Naive thymus-derived CD4-positive, alpha-beta T cell (primary cell): Measurements from ENCODE around the gene LCN12. TPM values are rescaled to one million over a fixed set of nuclear protein-coding genes. Genes with fewer than 3 reads are reported as not detected.
A peak's percentile ranks its signal among the peaks of the same experiment; 100 is the strongest.

ENCODE experiments used
- ATAC-seq: fragments of 150-1000 bp; cut with Tn5 transposase; 2 replicates; pipeline ENCODE4 v1.10.0; 2021; ENCODE audit warnings: mild to moderate bottlenecking, moderate library complexity
- CTCF ChIA-PET: fragments of 350-600 bp; sonication (Branson Sonifier 250); formaldehyde crosslinking; loops from one replicate; lab custom pipeline; 2021; ENCODE audit warnings: antibody characterized with exemption; lab: Charles Lee
- POLR2A ChIA-PET: fragments of 350-600 bp; sonication (Branson Sonifier 250); formaldehyde crosslinking; loops from one replicate; lab custom pipeline; 2021; ENCODE audit warnings: antibody characterized with exemption, inconsistent platforms; lab: Charles Lee
- DNase-seq, 9 donors: peaks; one replicate each; pipeline versions ENCODE4 v3.0.0 to v3.0.0-alpha.2; 2020 to 2022; ENCODE audit warnings: mixed read lengths in 1 of 9
- H3K27ac ChIP-seq: one replicate; pipeline ENCODE4 v1.7.0; 2013; ENCODE audit warnings: mild to moderate bottlenecking, low read depth, low read length, moderate library complexity
- H3K27me3 ChIP-seq, 2 donors: one replicate each; pipeline ENCODE4 v1.7.0; 2013; ENCODE audit warnings: low read length in 2 of 2, mild to moderate bottlenecking in 2 of 2, moderate library complexity in 2 of 2; ENCODE audit not compliant: control insufficient read depth in 2 of 2, insufficient read depth in 2 of 2
- H3K36me3 ChIP-seq, 3 experiments: 1 replicate in 2 of 3; 2 replicates in 1 of 3; pipeline ENCODE4 v1.7.0; 2013; ENCODE audit warnings: low read length in 3 of 3, mild to moderate bottlenecking in 3 of 3, moderate library complexity in 1 of 3; ENCODE audit not compliant: insufficient read depth in 3 of 3, control insufficient read depth in 2 of 3
- H3K4me1 ChIP-seq, 2 donors: one replicate each; pipeline ENCODE4 v1.7.0; 2013; ENCODE audit warnings: low read length in 2 of 2, mild to moderate bottlenecking in 2 of 2, moderate library complexity in 1 of 2; ENCODE audit not compliant: control insufficient read depth in 2 of 2, insufficient read depth in 2 of 2
- H3K4me3 ChIP-seq: 2 replicates; pipeline ENCODE4 v1.7.0; 2013; ENCODE audit warnings: mild to moderate bottlenecking, low read length
- H3K9me3 ChIP-seq, 3 experiments: 1 replicate in 2 of 3; 2 replicates in 1 of 3; pipeline ENCODE4 v1.7.0; 2013; ENCODE audit warnings: low read length in 3 of 3; ENCODE audit not compliant: control insufficient read depth in 2 of 3
- H3K27ac Mint-ChIP-seq, 9 donors: one replicate each; pipeline ENCODE4 v1.8.0; 2020 to 2022; ENCODE audit warnings: mixed read lengths in 9 of 9, mild to moderate bottlenecking in 8 of 9, moderate library complexity in 5 of 9, inconsistent platforms in 2 of 9
- H3K27me3 Mint-ChIP-seq, 5 donors: one replicate each; pipeline ENCODE4 v1.8.0; 2021 to 2022; ENCODE audit warnings: mixed read lengths in 5 of 5, mild to moderate bottlenecking in 1 of 5
- H3K36me3 Mint-ChIP-seq, 5 donors: one replicate each; pipeline ENCODE4 v1.8.0; 2020 to 2022; ENCODE audit warnings: mixed read lengths in 5 of 5, mild to moderate bottlenecking in 3 of 5, inconsistent platforms in 1 of 5
- H3K4me1 Mint-ChIP-seq, 7 donors: one replicate each; pipeline ENCODE4 v1.8.0; 2020 to 2022; ENCODE audit warnings: mixed read lengths in 7 of 7, mild to moderate bottlenecking in 3 of 7, inconsistent platforms in 1 of 7
- H3K4me3 Mint-ChIP-seq, 10 donors: one replicate each; pipeline ENCODE4 v1.8.0; 2020 to 2022; ENCODE audit warnings: mild to moderate bottlenecking in 10 of 10, mixed read lengths in 10 of 10, moderate library complexity in 6 of 10, inconsistent platforms in 2 of 10
- H3K9me3 Mint-ChIP-seq, 11 donors: one replicate each; pipeline ENCODE4 v1.8.0; 2020 to 2022; ENCODE audit warnings: mixed read lengths in 11 of 11, mild to moderate bottlenecking in 4 of 11, inconsistent platforms in 1 of 11, moderate library complexity in 1 of 11
- intact Hi-C, 2 donors: fragments of 100-400 bp; cut with micrococcal nuclease; formaldehyde crosslinking; loops; one replicate each; pipeline ENCODE4 v1.15.1; 2023
- polyA plus RNA-seq, 2 donors: library from polyadenylated mRNA; unstranded; fragments of 300-500 nt; fragmentation: Illumina TruSeq; gene quantifications; one replicate each; pipeline ENCODE4 v1.2.3, GENCODE V29; 2021
- total RNA-seq, 6 experiments: library from RNA in 5 of 6; stranded (reverse) in 5 of 6; gene quantifications; 1 replicate in 5 of 6; 2 replicates in 1 of 6; pipeline ENCODE4 v1.2.3 and lab custom pipeline; 2021 to 2026

Gene LCN12
- total and polyA plus RNA-seq, 7 experiments from 2014 or later: 0.89 to 4.9 (median 2.6) TPM; not detected in 2

DNA sequence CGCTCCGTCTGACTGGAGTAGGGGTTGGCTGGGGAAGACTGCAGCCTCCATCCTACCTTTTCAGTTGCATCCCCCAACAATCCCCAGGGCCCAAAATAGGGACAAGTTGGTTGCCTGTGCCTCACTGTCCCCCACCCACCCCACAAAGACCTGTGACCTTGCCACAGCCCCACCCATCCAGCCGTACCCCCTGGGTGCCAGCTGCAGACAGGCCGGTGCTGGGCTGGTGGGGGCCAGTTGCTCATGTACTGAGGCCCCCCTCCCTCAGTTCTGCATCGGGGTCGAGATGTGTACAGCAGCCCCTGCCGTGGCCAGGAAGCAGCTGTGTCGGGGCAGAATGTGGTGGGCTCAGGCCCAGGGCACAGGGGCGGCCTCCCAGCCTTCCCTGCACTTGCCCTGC, 31.1 kb downstream of the LCN12 start:
- POLR2A ChIA-PET: no interaction called here
- no peak for DNase-seq
- Histone ChIP-seq H3K36me3 (no peaks in the 10 kb centered on the region), H3K4me1 (no peaks in the 10 kb centered on the region), H3K4me3 (no peak overlapping the region), H3K9me3 (no peaks in the 10 kb centered on the region), H3K27me3 (peaks cover 0 to 6% of the 10 kb centered on the region in 2 donors), H3K27ac (no peak overlapping the region)
- intact Hi-C loops: no loop called here
- H3K36me3 Mint-ChIP-seq: peaks cover 0 to 5% (median 3%) of the 10 kb centered on the region in 5 donors
- H3K4me3 Mint-ChIP-seq: no peak overlapping the region
- H3K27ac Mint-ChIP-seq: no peak overlapping the region
- H3K4me1 Mint-ChIP-seq: peaks cover 0 to 6% (median 5%) of the 10 kb centered on the region in 7 donors
- H3K27me3 Mint-ChIP-seq: peaks cover 17 to 37% (median 20%) of the 10 kb centered on the region in 5 donors
- no peak for ATAC-seq
- CTCF ChIA-PET: no interaction called here
- no peaks in the 10 kb centered on the region for H3K9me3 Mint-ChIP-seq

DNA sequence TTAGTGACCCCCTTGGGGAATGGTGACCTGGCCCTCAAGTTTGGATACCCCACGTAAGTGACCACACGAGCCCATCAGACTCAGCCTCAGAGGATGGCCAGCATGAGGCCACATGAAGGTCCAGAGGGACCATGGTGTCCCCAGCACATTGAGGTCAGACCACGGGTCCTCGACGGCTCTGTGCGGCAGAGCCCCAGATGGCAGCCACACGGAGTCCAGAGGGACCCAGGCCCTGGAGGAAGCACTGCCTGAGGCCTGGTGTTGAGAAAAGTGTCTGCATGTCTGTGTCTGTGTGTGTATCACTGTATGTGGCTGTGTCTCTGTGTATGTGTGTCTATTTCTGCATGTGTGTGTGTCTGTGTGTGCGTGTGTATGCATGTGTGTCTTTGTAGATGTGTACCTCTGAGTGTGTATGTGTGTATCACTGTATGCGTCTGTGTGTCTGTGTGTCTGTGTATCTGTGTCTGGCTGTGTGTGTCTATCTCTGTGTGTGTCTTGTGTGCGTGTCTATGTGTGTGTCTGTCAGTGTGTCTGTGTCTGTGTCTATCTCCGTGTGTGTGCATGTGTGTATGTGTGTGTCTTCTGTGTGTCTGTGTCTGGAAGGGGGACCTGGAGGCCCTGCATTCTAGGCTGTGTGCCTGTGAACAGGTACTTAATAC, 31.7 kb downstream of the LCN12 start:
- Mint-ChIP-seq H3K4me1 (peaks cover 0 to 6% (median 5%) of the 10 kb centered on the region in 7 donors), H3K27me3 (peaks cover 17 to 41% (median 20%) of the 10 kb centered on the region in 5 donors), H3K27ac (no peak overlapping the region), H3K9me3 (no peaks in the 10 kb centered on the region), H3K4me3 (peak overlapping the region in 3 of 10 donors; percentile 1 to 36 (median 33)), H3K36me3 (peaks cover 0 to 5% (median 3%) of the 10 kb centered on the region in 5 donors)
- Histone ChIP-seq H3K4me3 (no peak overlapping the region), H3K36me3 (no peaks in the 10 kb centered on the region), H3K4me1 (no peaks in the 10 kb centered on the region), H3K27me3 (peaks cover 0 to 6% of the 10 kb centered on the region in 2 donors), H3K9me3 (no peaks in the 10 kb centered on the region), H3K27ac (no peak overlapping the region)
- DNase-seq (no peak), ATAC-seq (no peak)
- POLR2A ChIA-PET: no interaction called here
- CTCF ChIA-PET: no interaction called here
- intact Hi-C loops: no loop called here

DNA sequence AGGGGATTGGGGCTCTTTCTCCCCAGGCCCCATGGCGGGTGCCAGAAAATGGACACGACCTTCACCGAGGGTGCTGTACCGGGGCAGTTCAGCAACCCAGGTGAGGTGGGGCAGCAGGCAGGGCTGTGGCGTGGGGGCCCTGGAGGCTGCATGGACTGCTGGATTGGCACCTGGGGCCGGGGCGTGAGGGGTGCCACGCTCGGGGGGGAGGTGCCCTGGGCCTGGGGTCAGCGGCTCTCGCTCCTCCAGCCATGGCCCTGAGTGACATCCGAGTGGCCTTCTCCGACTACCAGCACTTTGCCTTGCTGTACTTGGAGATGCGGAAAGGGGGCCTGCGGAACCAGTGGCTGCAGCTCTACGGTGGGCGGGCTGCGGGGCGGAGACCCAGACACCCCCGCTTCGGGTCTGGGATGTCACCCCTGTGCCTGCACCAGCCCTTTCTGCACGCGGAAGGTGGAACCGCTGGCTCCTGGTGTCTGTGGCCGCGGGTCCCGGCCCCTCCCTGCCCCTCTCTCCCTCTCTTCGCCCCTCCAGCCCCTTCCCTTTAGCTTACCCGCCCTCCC, 32.5 kb downstream of the LCN12 start:
- Mint-ChIP-seq H3K4me3 (no peak overlapping the region), H3K27me3 (peaks cover 17 to 42% (median 20%) of the 10 kb centered on the region in 5 donors)

DNA sequence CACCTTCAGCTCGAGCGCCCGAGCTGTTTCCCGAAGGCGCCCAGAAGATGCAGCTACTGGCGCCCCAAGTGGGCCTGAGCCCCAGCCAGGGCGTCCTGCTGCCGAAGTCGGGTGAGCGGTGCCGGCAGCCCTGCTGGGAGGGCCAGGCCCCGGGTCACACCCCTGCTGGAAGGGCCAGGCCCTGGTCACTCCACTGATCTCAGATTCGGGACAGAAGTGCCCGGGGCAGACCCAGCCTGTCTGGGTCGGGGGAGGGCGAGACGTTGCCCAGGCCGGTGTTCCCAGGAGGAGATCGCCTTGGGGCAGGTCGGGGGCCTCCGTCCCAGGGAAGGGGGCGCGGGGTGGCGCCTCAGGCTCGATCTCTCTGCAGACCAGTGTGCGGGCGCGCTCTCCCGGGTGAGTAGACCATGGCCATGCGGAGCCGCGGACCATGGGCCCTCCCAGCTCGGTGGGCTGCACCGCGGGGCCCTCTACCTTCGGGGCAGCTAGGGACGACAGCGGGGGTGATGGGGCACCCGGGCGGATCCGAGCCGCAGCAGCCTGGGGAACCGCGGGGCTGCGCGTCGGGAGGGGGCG, 33.0 kb downstream of the LCN12 start:
- intact Hi-C loops: no loop called here
- no peaks in the 10 kb centered on the region for H3K4me1 ChIP-seq
- Mint-ChIP-seq H3K27me3 (peaks cover 17 to 48% (median 20%) of the 10 kb centered on the region in 5 donors), H3K4me1 (peaks cover 0 to 6% (median 5%) of the 10 kb centered on the region in 7 donors), H3K4me3 (no peak overlapping the region), H3K9me3 (peaks cover 0 to 1% (median 0%) of the 10 kb centered on the region in 11 donors), H3K36me3 (peaks cover 0 to 5% (median 3%) of the 10 kb centered on the region in 5 donors), H3K27ac (no peak overlapping the region)
- no peak overlapping the region for H3K4me3 ChIP-seq
- ATAC-seq (peak; percentile 35), DNase-seq (no peak)
- no peak overlapping the region for H3K27ac ChIP-seq
- H3K27me3 ChIP-seq: peaks cover 0 to 6% of the 10 kb centered on the region in 2 donors
- H3K9me3 ChIP-seq: no peaks in the 10 kb centered on the region
- ChIA-PET POLR2A (no interaction called here), CTCF (no interaction called here)
- no peaks in the 10 kb centered on the region for H3K36me3 ChIP-seq

More for the DNA sequence above, 32.5 kb downstream of the LCN12 start:
- ATAC-seq (no peak), DNase-seq (no peak)
- CTCF ChIA-PET: no interaction called here
- peaks cover 0 to 5% (median 3%) of the 10 kb centered on the region in 5 donors for H3K36me3 Mint-ChIP-seq
- H3K27ac Mint-ChIP-seq: no peak overlapping the region
- Histone ChIP-seq H3K4me3 (no peak overlapping the region), H3K27me3 (peaks cover 0 to 6% of the 10 kb centered on the region in 2 donors), H3K4me1 (no peaks in the 10 kb centered on the region), H3K36me3 (no peaks in the 10 kb centered on the region), H3K9me3 (no peaks in the 10 kb centered on the region), H3K27ac (no peak overlapping the region)
- peaks cover 0 to 1% (median 0%) of the 10 kb centered on the region in 11 donors for H3K9me3 Mint-ChIP-seq
- POLR2A ChIA-PET: no interaction called here
- intact Hi-C loops: no loop called here
- peaks cover 0 to 6% (median 5%) of the 10 kb centered on the region in 7 donors for H3K4me1 Mint-ChIP-seq

DNA sequence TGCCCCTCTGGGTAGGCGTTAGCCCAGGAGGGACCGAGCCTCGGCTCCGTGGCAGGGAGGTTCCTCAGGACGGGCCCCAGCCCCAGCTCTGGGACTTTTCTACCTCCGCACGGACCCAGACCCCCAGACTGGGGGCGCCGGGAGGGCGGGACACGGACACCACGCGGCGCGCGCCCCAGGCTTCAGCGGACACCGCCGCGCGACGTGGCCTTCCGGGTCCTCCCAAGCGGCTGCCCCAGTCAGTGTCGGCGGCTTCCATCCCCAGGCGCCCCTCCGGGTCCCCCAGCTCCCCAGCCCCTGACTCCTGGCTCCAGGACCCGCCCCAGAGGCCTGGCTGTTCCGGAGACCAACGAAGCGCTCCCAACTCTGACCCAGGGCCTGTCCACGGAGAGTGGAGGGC, 33.8 kb downstream of the LCN12 start:
- intact Hi-C loops: no loop called here
- Mint-ChIP-seq H3K27ac (no peak overlapping the region), H3K9me3 (peaks cover 0 to 1% (median 0%) of the 10 kb centered on the region in 11 donors), H3K4me1 (peaks cover 0 to 9% (median 5%) of the 10 kb centered on the region in 7 donors), H3K27me3 (peaks cover 13 to 50% (median 20%) of the 10 kb centered on the region in 5 donors), H3K4me3 (peak overlapping the region in 1 of 10 donors; percentile 14), H3K36me3 (peaks cover 0 to 5% (median 3%) of the 10 kb centered on the region in 5 donors)
- Histone ChIP-seq H3K27me3 (peaks cover 0 to 6% of the 10 kb centered on the region in 2 donors), H3K27ac (no peak overlapping the region), H3K4me1 (no peaks in the 10 kb centered on the region), H3K9me3 (no peaks in the 10 kb centered on the region), H3K36me3 (no peaks in the 10 kb centered on the region), H3K4me3 (no peak overlapping the region)
- ChIA-PET CTCF (no interaction called here), POLR2A (no interaction called here)
- DNase-seq: no peak
- ATAC-seq: no peak

DNA sequence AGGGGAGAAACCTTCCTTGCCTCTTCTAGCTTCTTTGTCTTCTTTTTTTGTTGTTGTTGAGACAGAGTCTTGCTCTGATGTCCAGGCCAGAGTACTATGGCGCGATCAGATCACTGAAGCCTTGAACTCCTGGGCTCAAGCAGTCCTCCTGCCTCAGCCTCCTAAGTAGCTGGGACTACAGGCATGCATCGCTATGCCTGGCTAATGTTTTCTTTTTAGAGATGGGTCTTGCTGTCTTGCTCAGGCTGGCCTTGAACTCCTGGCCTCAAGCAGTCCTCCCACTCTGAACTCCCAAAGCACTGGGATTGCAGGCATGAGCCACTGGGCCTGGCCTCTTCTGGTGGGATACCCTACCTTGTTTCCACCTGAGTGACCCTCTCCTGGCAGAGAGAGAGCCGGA, 36.8 kb downstream of the LCN12 start:
- intact Hi-C loops: no loop called here
- no peaks in the 10 kb centered on the region for H3K9me3 ChIP-seq
- H3K36me3 Mint-ChIP-seq: peaks cover 1 to 6% (median 3%) of the 10 kb centered on the region in 5 donors
- H3K36me3 ChIP-seq: peaks cover 0 to 3% (median 0%) of the 10 kb centered on the region in 3 experiments
- no peak for ATAC-seq
- H3K4me1 ChIP-seq: peaks cover 7 to 12% of the 10 kb centered on the region in 2 donors
- H3K27me3 Mint-ChIP-seq: peaks cover 8 to 42% (median 15%) of the 10 kb centered on the region in 5 donors
- CTCF ChIA-PET: no interaction called here
- H3K4me3 Mint-ChIP-seq: peak overlapping the region in 1 of 10 donors; percentile 23
- POLR2A ChIA-PET: interaction anchor here (0.6 to 1.3 kb wide), 3 partner anchors 11 to 80 kb away, joined by 3 to 4 read pairs (median 3); no protein-coding TSS in a partner anchor
- no peak for DNase-seq
- no peak overlapping the region for H3K27ac ChIP-seq
- no peaks in the 10 kb centered on the region for H3K27me3 ChIP-seq
- peak overlapping the region in 1 of 9 donors; percentile 24 for H3K27ac Mint-ChIP-seq
- no peak overlapping the region for H3K4me3 ChIP-seq
- H3K4me1 Mint-ChIP-seq: peaks cover 0 to 23% (median 10%) of the 10 kb centered on the region in 7 donors
- peaks cover 0 to 1% (median 0%) of the 10 kb centered on the region in 11 donors for H3K9me3 Mint-ChIP-seq
